ENCODE measurements around the gene ANKRD40. TPM values are rescaled to one million over a fixed set of nuclear protein-coding genes. Genes with fewer than 3 reads are reported as not detected.

Gene ANKRD40
- total and polyA plus RNA-seq, 9 of the 15 experiments (the other 6 are each of a cell fraction or from before 2014, with no cell fraction given), result 9.0 to 28.9 (median 27.7) TPM

- TF ChIP-seq CC2D1A (IDR thresholded peaks at IDR 0.05) (no peak), CHD1 (IDR thresholded peaks at IDR 0.05; ENCODE audit: low read length) (no peak), E2F6 (IDR thresholded peaks at IDR 0.05; ENCODE audit: borderline replicate concordance in 1 of 2, extremely low read depth in 1 of 2, insufficient read depth in 1 of 2, insufficient read length in 1 of 2, low read depth in 1 of 2, low read length in 1 of 2, poor library complexity in 1 of 2, severe bottlenecking in 1 of 2) (no peak), ZNF354B (CRISPR knock-in tag; IDR thresholded peaks at IDR 0.05) (no peak), E2F5 (CRISPR knock-in tag; IDR thresholded peaks at IDR 0.05) (no peak), YBX1 (IDR thresholded peaks at IDR 0.05) (no peak), ZNF121 (CRISPR knock-in tag; conservative IDR thresholded peaks at IDR 0.05) (no peak), ZBTB11 (CRISPR knock-in tag; IDR thresholded peaks at IDR 0.05) (no peak), CBX1 (IDR thresholded peaks at IDR 0.05; ENCODE audit: low read depth) (no peak)
These were observed 15.9 kb downstream of the ANKRD40 start (continued) for GRCh38 chr17:50691550-50692447.
